Left ventricle myocardium superior (tissue), 1 donor: Measurements from ENCODE around the gene IDUA. TPM values are rescaled to one million over a fixed set of nuclear protein-coding genes. Genes with fewer than 3 reads are reported as not detected.
"Not testable (repeated sequence)": the region's sequence is repeated elsewhere in the genome, so short reads cannot be mapped to it uniquely, and the experiment has no call there.

Source experiments
- ATAC-seq: fragments of 200-7000 bp; cut with Tn5 transposase; one replicate; pipeline ENCODE4 v1.9.1; 2020; ENCODE audit warnings: mild to moderate bottlenecking, moderate library complexity
- DNase-seq: peaks from one replicate; pipeline ENCODE4 v3.0.0-alpha.2; 2020
- intact Hi-C: fragments of 100-400 bp; cut with micrococcal nuclease; formaldehyde crosslinking; loops from one replicate; pipeline ENCODE4 v1.11.0; 2022
- total RNA-seq: library from RNA; stranded (reverse); fragmentation: NEBNext Ultra II Directional; extraction: Animal tissue kit (Norgen Biotek cat#: 25700); gene quantifications from one replicate; pipeline ENCODE4 v1.2.1, GENCODE V29; 2021
- donor health status: DM: no; HTN: yes; CAD: no; lungs with severe emphysema.

The IDUA gene
- total RNA-seq, 1 donor from 2014 or later, result 8.7 TPM

DNA sequence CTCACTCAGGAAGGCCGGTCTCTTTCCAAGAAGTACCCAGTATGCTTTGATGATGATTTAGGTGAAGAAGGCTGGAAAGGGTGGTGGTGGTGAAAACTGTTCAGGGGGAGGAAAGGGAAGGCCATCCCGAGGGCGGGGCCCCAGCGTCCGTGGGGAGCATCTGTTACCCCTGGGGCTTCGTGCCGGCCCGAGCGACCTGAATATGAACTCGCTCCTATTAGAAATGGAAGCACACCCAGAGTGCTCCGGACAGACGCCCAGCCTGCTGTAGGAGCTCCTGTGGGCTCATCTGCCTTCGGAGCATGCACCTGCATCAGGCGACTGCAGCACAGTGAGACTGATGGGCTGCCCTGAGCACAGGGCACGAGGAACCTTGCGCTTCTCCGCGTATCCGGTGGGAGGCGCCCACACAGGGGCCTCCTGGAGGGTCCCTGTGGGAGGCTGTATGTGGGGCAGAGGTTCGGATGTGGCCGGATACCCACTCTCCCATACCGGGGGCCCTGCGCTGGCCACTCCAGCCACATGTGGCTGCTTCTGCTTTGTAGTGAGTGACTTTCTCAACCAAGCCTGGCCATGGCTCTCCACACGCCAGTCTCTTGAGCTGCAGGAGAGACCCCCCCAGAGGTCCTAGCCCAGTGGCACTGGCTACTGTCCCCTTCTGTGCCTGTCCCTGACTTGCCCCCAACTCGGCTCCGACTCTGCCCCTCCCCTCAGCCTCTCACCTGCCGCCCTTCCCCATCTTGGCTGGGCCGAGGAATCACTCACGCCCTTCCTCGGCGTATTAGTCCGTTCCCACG, 61.3 kb downstream of the IDUA start:
- intact Hi-C loops, result no loop called here
- ATAC-seq, result no peak
- DNase-seq, result no peak

DNA sequence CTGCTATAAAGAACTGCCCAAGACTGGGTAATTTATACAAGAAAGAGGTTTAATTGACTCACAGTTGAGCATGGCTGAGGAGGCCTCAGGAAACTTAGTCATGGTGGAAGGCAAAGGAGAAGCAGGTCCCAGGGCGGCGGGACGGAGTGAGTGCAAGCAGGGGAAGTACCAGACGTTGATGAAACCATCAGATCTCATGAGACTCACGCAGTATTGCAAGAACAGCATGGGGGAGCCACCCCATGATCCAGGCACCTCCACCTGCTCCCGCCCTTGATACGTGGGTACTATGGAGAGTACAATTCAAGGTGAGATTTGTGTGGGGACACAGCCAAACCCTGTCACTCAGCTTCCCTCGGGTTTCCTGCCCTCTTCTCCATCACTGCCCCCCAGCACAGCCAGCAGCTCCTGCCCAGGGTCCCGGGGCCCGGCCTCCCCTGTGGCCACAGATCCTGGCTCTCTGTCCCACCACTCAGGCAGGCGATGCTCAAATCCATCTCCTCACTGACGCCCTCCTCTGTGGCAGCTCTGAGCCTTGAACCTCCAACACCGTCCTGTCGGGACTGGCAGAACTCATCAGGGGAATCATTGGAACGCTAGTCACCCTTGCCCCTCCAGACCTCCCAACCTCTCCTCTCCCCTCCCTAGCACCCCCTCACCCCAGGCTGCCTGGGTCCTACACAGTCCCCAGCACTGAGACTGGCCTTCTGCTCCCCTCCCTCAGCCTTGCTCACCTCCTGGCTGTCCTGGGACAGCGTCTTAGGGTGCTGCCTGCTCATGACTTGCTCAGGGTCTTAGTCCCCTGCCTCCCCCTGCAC, 62.1 kb downstream of the IDUA start:
- ATAC-seq (no peak), DNase-seq (no peak)
- intact Hi-C loops, result no loop called here

DNA sequence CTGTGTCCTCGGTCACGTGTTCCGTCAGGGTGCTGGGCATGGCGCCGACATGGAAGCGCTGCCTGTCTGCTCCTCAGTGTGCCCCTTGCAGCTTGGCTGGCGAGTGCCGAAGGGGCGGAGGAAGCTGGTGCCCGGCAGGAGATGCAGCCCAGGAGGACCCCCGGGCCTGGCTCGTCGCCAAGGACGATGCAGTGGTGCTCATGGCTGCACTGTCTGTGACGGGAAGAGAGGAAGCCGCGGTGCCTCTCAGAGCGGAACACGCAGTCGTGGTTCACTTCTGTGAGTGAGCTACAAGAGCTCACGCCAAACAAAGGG, 62.7 kb downstream of the IDUA start:
- intact Hi-C loops, result no loop called here
- ATAC-seq, result no peak
- peak; percentile 37 for DNase-seq

DNA sequence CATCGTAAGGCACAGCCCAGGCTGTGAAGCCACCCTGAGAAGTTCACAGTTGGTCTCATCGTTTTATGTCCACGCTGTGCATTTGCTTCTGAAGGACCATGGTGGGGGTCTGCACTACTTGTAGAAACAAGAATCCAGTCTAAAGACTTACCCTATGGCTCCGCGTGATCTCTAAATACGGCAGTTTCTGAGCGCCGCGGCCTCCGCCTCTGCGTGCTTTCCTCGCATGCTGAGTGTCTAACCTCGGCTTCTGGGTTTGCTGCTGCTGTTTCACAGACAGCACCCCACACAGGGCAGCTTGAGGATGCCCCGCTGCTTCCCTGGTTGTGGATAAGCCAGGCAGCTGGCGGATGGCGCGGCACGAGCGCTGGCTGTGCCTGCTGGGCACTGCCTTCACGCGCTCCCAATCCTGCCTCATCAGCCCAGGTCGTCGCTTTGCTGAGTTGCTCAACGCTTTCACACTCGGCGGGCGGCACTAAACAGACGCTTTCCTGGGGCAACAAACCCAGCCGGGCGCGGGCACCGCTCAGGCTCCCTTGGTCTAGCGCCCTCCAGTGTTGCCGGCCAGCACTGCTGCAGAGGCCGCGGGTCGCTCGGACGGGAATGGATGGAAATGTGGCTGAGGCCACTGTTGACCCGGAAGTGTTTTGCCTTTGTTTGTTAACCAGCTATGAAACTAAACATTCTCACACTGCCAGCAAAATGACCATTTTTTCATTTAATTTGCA, 63.8 kb downstream of the IDUA start:
- DNase-seq, result no peak
- intact Hi-C loops, result no loop called here
- no peak for ATAC-seq

DNA sequence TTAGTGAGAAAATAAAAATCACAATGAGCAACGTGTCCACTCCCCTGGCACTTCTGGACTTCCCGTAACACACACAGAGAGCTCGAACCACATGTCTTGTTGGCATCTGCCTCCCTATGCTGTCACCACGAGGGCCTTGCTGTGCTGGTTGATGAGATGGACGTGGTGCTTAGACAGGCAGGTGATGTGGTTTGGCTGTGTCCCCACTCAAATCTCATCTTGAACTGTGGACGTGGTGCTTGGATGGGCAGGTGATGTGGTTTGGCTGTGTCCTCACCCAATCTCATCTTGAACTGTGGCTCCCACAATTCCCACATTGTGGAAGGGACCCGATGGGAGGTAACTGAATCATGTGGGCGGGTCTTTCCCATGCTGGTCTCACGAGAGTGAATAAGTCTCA, 64.6 kb downstream of the IDUA start:
- ATAC-seq, result no peak
- intact Hi-C loops, result no loop called here

DNA sequence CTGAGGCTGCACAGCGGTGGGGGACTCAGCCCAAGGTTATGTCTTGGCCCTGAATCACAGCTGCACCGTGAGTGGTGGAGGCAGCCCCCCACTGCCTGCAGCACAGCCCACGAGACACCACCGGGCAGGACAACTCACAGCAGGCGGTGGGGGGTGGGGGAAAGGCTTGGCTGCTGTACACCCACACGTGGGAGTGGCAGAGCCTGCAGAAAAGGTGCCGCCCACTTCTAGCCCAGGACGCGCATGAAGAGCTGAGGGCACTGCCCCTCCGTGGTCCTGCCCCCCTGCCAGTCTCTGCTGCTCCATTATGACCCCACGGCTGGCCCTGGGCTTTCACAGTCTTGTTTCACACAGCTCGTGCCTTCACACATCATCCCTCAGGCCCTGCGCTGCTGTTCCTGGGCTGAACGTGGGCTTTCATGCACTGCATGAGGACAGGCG, 65.4 kb downstream of the IDUA start:
- ATAC-seq, result no peak
- intact Hi-C loops, result no loop called here
- DNase-seq, result no peak

More for the DNA sequence above, 64.6 kb downstream of the IDUA start:
- no peak for DNase-seq

DNA sequence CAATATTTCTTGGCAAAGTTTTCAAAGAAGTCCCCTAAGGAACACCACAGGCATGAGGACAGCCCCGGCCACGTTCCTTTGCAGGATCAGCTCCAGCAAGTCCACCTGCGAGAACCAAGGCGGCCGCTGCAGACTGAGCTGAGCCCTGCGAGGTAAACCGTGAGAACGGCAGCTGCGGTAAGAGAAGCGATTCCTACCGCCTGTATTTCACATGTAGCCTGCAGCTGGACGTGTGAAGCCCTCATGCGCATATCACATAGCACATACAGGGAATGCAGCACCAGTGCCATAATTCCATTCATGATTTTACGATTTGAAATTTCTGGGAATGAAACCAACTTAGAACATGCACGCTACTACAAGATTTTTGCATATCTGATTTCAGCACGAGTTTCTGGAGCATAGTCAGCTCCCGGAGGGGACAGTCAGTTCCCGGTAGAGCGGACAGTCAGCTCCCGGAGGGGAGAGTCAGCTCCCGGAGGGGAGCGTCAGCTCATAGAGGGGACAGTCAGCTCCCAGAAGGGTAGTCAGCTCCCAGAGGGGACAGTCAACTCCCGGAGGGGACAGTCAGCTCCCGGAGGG, 66.3 kb downstream of the IDUA start:
- intact Hi-C loops, result no loop called here
- DNase-seq (no peak), ATAC-seq (no peak)

DNA sequence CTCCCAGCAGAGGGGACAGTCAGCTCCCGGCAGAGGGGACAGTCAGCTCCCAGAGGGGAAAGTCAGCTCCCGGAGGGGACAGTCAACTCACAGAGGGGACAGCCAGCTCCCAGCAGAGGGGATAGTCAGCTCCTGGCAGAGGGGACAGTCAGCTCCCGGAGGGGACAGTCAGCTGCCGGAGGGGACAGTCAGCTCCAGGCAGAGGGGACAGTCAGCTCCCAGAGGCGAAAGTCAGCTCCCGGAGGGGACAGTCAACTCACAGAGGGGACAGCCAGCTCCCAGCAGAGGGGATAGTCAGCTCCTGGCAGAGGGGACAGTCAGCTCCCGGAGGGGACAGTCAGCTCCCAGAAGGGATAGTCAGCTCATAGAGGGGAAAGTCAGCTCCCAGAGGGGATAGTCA, 67.0 kb downstream of the IDUA start:
- ATAC-seq, intact Hi-C loops, DNase-seq: not testable (repeated sequence)

Other genes with a start within 250 kb of the IDUA start
- gene CPLX1, start 160.9 kb upstream of the IDUA start, total RNA-seq, result 4.4 TPM
- 29.7 TPM for gene GAK, start 54.7 kb upstream of the IDUA start, total RNA-seq
- gene TMEM175, start 54.6 kb upstream of the IDUA start, total RNA-seq, result 19.8 TPM
- gene DGKQ, start 13.5 kb upstream of the IDUA start, total RNA-seq, result 3.6 TPM
- gene SLC26A1, start 6.4 kb downstream of the IDUA start, total RNA-seq, result not detected
- 26.6 TPM for gene FGFRL1, start 24.6 kb downstream of the IDUA start, total RNA-seq
- gene RNF212, start 126.5 kb downstream of the IDUA start, total RNA-seq, result 0.62 TPM
- gene SPON2, start 185.5 kb downstream of the IDUA start, total RNA-seq, result 22.8 TPM